Hepatocyte (in vitro differentiated cells): ENCODE data around the gene SEMA4B.

ENCODE experiments used
- EZH2 ChIP-seq: fragments of 200-600 bp; sonication (generic); IDR thresholded peaks from 2 replicates; pipeline ENCODE4 v1.6.1; 2016; ENCODE audit warnings: antibody characterized with exemption, mild to moderate bottlenecking, borderline replicate concordance
- TF ChIP-seq, protein P1 (sequence below): fragments of 200-600 bp; sonication (generic); IDR thresholded peaks from 2 replicates; pipeline ENCODE4 v1.5.1; 2016; ENCODE audit warnings: antibody characterized with exemption, mild to moderate bottlenecking; ENCODE audit not compliant: poor library complexity

- TF ChIP-seq, protein P1, sequence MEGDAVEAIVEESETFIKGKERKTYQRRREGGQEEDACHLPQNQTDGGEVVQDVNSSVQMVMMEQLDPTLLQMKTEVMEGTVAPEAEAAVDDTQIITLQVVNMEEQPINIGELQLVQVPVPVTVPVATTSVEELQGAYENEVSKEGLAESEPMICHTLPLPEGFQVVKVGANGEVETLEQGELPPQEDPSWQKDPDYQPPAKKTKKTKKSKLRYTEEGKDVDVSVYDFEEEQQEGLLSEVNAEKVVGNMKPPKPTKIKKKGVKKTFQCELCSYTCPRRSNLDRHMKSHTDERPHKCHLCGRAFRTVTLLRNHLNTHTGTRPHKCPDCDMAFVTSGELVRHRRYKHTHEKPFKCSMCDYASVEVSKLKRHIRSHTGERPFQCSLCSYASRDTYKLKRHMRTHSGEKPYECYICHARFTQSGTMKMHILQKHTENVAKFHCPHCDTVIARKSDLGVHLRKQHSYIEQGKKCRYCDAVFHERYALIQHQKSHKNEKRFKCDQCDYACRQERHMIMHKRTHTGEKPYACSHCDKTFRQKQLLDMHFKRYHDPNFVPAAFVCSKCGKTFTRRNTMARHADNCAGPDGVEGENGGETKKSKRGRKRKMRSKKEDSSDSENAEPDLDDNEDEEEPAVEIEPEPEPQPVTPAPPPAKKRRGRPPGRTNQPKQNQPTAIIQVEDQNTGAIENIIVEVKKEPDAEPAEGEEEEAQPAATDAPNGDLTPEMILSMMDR = peak; percentile 50
- TF ChIP-seq EZH2 = no peak
Observed at GRCh38 chr15:90232941-90233386, 31.8 kb downstream of the SEMA4B start.
